MM.1S (cell line): ENCODE data around the gene LCT.

Experiments
- DNase-seq: peaks from one replicate; pipeline ENCODE4 v3.0.0-alpha.2; 2015
- H2AFZ ChIP-seq: fragments of 300-600 bp; sonication (generic); 2 replicates; pipeline ENCODE4 v1.6.0; 2016; ENCODE audit warnings: antibody characterized with exemption, low read length
- H3F3A ChIP-seq: fragments of 300-600 bp; sonication (generic); 2 replicates; pipeline ENCODE4 v1.6.1; 2016; ENCODE audit warnings: mild to moderate bottlenecking, antibody characterized with exemption, low read length, moderate library complexity, mixed read lengths; ENCODE audit not compliant: insufficient read depth
- H3K27ac ChIP-seq: fragments of 300-600 bp; sonication (generic); 2 replicates; pipeline ENCODE4 v1.5.1; 2016; ENCODE audit warnings: mild to moderate bottlenecking, low read length
- H3K27me3 ChIP-seq: fragments of 300-600 bp; sonication (generic); replicated peaks from 2 replicates; pipeline ENCODE4 v1.6.0; 2016; ENCODE audit warnings: low read length; ENCODE audit not compliant: insufficient read depth
- H3K36me3 ChIP-seq: fragments of 300-600 bp; sonication (generic); replicated peaks from 2 replicates; pipeline ENCODE4 v1.6.1; 2016; ENCODE audit warnings: mild to moderate bottlenecking, low read length, mixed read lengths; ENCODE audit not compliant: insufficient read depth
- H3K4me1 ChIP-seq: fragments of 300-600 bp; sonication (generic); 2 replicates; pipeline ENCODE4 v1.6.1; 2016; ENCODE audit warnings: low read length, mixed read lengths
- H3K4me2 ChIP-seq: fragments of 300-600 bp; sonication (generic); 2 replicates; pipeline ENCODE4 v1.6.0; 2016; ENCODE audit warnings: low read depth, low read length
- H3K4me3 ChIP-seq: fragments of 300-600 bp; sonication (generic); 2 replicates; pipeline ENCODE4 v1.5.1; 2016; ENCODE audit warnings: low read length, mixed read lengths
- H3K79me2 ChIP-seq: fragments of 300-600 bp; sonication (generic); 2 replicates; pipeline ENCODE4 v1.6.1; 2016; ENCODE audit warnings: mixed run types, low read length, mixed read lengths
- H3K9ac ChIP-seq: fragments of 300-600 bp; sonication (generic); 2 replicates; pipeline ENCODE4 v1.6.1; 2016; ENCODE audit warnings: low read length, mixed read lengths
- H3K9me2 ChIP-seq: fragments of 300-600 bp; sonication (generic); replicated peaks from 2 replicates; pipeline ENCODE4 v1.6.1; 2016; ENCODE audit warnings: mild to moderate bottlenecking, low read length, mixed read lengths; ENCODE audit not compliant: insufficient read depth
- H3K9me3 ChIP-seq: fragments of 300-600 bp; sonication (generic); replicated peaks from 2 replicates; pipeline ENCODE4 v1.6.1; 2016; ENCODE audit warnings: mild to moderate bottlenecking, low read length, mixed read lengths; ENCODE audit not compliant: insufficient read depth
- H4K20me1 ChIP-seq: fragments of 300-600 bp; sonication (generic); 2 replicates; pipeline ENCODE4 v1.6.1; 2016; ENCODE audit warnings: mild to moderate bottlenecking, low read length, moderate library complexity, mixed read lengths; ENCODE audit not compliant: insufficient read depth
- CTCF ChIP-seq: fragments of 300-600 bp; sonication (generic); IDR thresholded peaks from 2 replicates; pipeline ENCODE4 v1.5.1; 2016; ENCODE audit warnings: antibody characterized with exemption, low read length, mixed read lengths
- EZH2 ChIP-seq: fragments of 300-600 bp; sonication (generic); optimal IDR thresholded peaks from 2 replicates; pipeline ENCODE3; 2017; ENCODE audit warnings: low read depth, mild to moderate bottlenecking, antibody characterized with exemption, low read length, mixed read lengths
- EZH2phosphoT487 ChIP-seq: fragments of 300-600 bp; sonication (generic); IDR thresholded peaks from 2 replicates; pipeline ENCODE4 v1.6.1; 2018; ENCODE audit warnings: antibody characterized with exemption, low read length

Gene LCT

GRCh38 chr2:135825550-135826176 lies 11.3 kb downstream of the LCT start:
- no peaks in the 10 kb centered on the region for H3K4me1 ChIP-seq
- no peak overlapping the region for H3K4me3 ChIP-seq
- no peaks in the 10 kb centered on the region for H3K9me2 ChIP-seq
- no peak overlapping the region for H3K9ac ChIP-seq
- H3K36me3 ChIP-seq, result no peaks in the 10 kb centered on the region
- H3K27ac ChIP-seq, result no peak overlapping the region
- no peak for DNase-seq
- TF ChIP-seq EZH2phosphoT487 (no peak), EZH2 (no peak), CTCF (no peak)
- H2AFZ ChIP-seq, result no peak overlapping the region
- no peaks in the 10 kb centered on the region for H3K9me3 ChIP-seq
- H3F3A ChIP-seq, result no peaks in the 10 kb centered on the region
- H4K20me1 ChIP-seq, result no peaks in the 10 kb centered on the region
- no peaks in the 10 kb centered on the region for H3K27me3 ChIP-seq
- no peaks in the 10 kb centered on the region for H3K79me2 ChIP-seq
- no peak overlapping the region for H3K4me2 ChIP-seq

- Histone ChIP-seq H3K27ac (no peak overlapping the region), H4K20me1 (no peaks in the 10 kb centered on the region), H3K4me3 (no peak overlapping the region), H3K36me3 (no peaks in the 10 kb centered on the region), H2AFZ (no peak overlapping the region), H3F3A (no peaks in the 10 kb centered on the region), H3K9me3 (no peaks in the 10 kb centered on the region), H3K9ac (no peak overlapping the region), H3K27me3 (no peaks in the 10 kb centered on the region), H3K79me2 (no peaks in the 10 kb centered on the region), H3K4me1 (no peaks in the 10 kb centered on the region), H3K4me2 (no peak overlapping the region), H3K9me2 (no peaks in the 10 kb centered on the region)
- TF ChIP-seq EZH2phosphoT487 (no peak), CTCF (no peak), EZH2 (no peak)
- DNase-seq, result no peak
These were observed 11.9 kb downstream of the LCT start for GRCh38 chr2:135825131-135825530.

DNA sequence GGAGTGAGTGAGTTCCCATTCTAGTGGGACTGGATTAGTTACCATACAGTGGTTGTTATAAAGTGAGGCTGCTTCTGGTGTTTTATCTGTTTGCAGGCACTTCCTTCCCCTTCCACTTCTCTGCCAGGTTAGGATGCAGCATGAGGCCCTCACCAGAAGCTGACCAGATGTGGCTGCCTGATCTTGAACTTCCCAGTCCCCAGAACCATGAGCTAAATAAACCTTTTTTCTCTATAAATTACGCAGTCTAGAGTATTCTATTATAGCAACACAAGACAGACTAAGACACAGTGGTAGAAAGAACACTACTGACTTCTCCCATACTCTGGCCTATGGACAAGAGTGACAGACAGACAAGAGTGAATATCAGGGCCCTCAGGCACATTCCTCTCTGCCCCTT lies 14.1 kb downstream of the LCT start:
- TF ChIP-seq EZH2, result no peak
- TF ChIP-seq EZH2phosphoT487, result no peak
- no peak for TF ChIP-seq CTCF
- Histone ChIP-seq H3K9me2 (no peaks in the 10 kb centered on the region), H3K4me1 (no peaks in the 10 kb centered on the region), H3K9me3 (no peaks in the 10 kb centered on the region), H3K36me3 (no peaks in the 10 kb centered on the region), H3K79me2 (no peaks in the 10 kb centered on the region), H3K27ac (no peak overlapping the region), H3F3A (no peaks in the 10 kb centered on the region), H3K27me3 (no peaks in the 10 kb centered on the region), H3K9ac (no peak overlapping the region), H3K4me2 (no peak overlapping the region), H3K4me3 (no peak overlapping the region), H2AFZ (no peak overlapping the region), H4K20me1 (no peaks in the 10 kb centered on the region)
- no peak for DNase-seq
